GM23338 (cell line): Measurements from ENCODE around the gene MFGE8. TPM values are rescaled to one million over a fixed set of nuclear protein-coding genes. Genes with fewer than 3 reads are reported as not detected.

Experiments used
- ATAC-seq: fragments of 200-7000 bp; cut with Tn5 transposase; 3 replicates; pipeline ENCODE4 v1.9.1; 2020
- DNase-seq: peaks from one replicate; pipeline ENCODE4 v3.0.0-alpha.2; 2015; ENCODE audit warnings: low spot score
- H2AFZ ChIP-seq: fragments of 200-600 bp; sonication (generic); 2 replicates; pipeline ENCODE4 v1.8.0; 2016; ENCODE audit warnings: antibody characterized with exemption, mild to moderate bottlenecking, moderate library complexity
- H3F3A ChIP-seq: fragments of 200-600 bp; sonication (generic); replicated peaks from 2 replicates; pipeline ENCODE4 v1.8.0; 2017; ENCODE audit warnings: antibody characterized with exemption, mixed run types, low read depth
- H3K27ac ChIP-seq: fragments of 200-600 bp; sonication (generic); 2 replicates; pipeline ENCODE4 v1.6.1; 2016; ENCODE audit warnings: low read depth
- H3K27me3 ChIP-seq: fragments of 200-600 bp; sonication (generic); 2 replicates; pipeline ENCODE4 v1.8.0; 2016; ENCODE audit warnings: mild to moderate bottlenecking, mixed run types, moderate library complexity; ENCODE audit not compliant: insufficient read depth
- H3K36me3 ChIP-seq: fragments of 200-600 bp; sonication (generic); 2 replicates; pipeline ENCODE4 v1.8.0; 2016; ENCODE audit warnings: mild to moderate bottlenecking; ENCODE audit not compliant: insufficient read depth
- H3K4me1 ChIP-seq: fragments of 200-600 bp; sonication (generic); 2 replicates; pipeline ENCODE4 v1.8.0; 2016; ENCODE audit warnings: mild to moderate bottlenecking, moderate library complexity; ENCODE audit not compliant: insufficient read depth
- H3K4me2 ChIP-seq: fragments of 200-600 bp; sonication (generic); 2 replicates; pipeline ENCODE4 v1.7.1; 2017; ENCODE audit warnings: mixed run types
- H3K4me3 ChIP-seq: fragments of 200-600 bp; sonication (generic); 2 replicates; pipeline ENCODE4 v1.6.1; 2016; ENCODE audit warnings: mixed run types
- H3K79me2 ChIP-seq: fragments of 200-600 bp; sonication (generic); replicated peaks from 2 replicates; pipeline ENCODE4 v1.8.0; 2017; ENCODE audit warnings: mild to moderate bottlenecking; ENCODE audit not compliant: insufficient read depth
- H3K9me2 ChIP-seq: fragments of 200-600 bp; sonication (generic); 2 replicates; pipeline ENCODE4 v1.8.0; 2017; ENCODE audit not compliant: insufficient read depth
- H4K20me1 ChIP-seq: fragments of 200-600 bp; sonication (generic); replicated peaks from 2 replicates; pipeline ENCODE4 v1.8.0; 2017; ENCODE audit warnings: mild to moderate bottlenecking; ENCODE audit not compliant: insufficient read depth
- H3K27ac Mint-ChIP-seq: 2 replicates; pipeline ENCODE4 v1.8.0; 2020; ENCODE audit warnings: inconsistent platforms, mild to moderate bottlenecking, moderate library complexity, mixed read lengths
- H3K27me3 Mint-ChIP-seq: 3 replicates; pipeline ENCODE4 v1.8.0; 2022; ENCODE audit warnings: low read depth, mild to moderate bottlenecking, moderate library complexity, mixed read lengths, inconsistent platforms; ENCODE audit not compliant: insufficient read depth, poor library complexity
- H3K36me3 Mint-ChIP-seq: 3 replicates; pipeline ENCODE4 v1.8.0; 2021; ENCODE audit warnings: low read depth, mild to moderate bottlenecking, inconsistent platforms, moderate library complexity, mixed read lengths
- H3K4me1 Mint-ChIP-seq: 3 replicates; pipeline ENCODE4 v1.8.0; 2020; ENCODE audit warnings: mild to moderate bottlenecking, inconsistent platforms, mixed read lengths
- H3K4me3 Mint-ChIP-seq: 3 replicates; pipeline ENCODE4 v1.8.0; 2021; ENCODE audit warnings: moderate library complexity, mild to moderate bottlenecking, inconsistent platforms, mixed read lengths
- H3K9me3 Mint-ChIP-seq: 3 replicates; pipeline ENCODE4 v1.8.0; 2020; ENCODE audit warnings: moderate library complexity, mild to moderate bottlenecking, inconsistent platforms, mixed read lengths
- CTCF ChIP-seq, 2 experiments: fragments of 200-600 bp in 1 of 2; sonication (generic) in 1 of 2; conservative IDR thresholded peaks; 2 replicates each; pipeline versions ENCODE4 v1.5.1 to v1.6.1; 2016 to 2017; ENCODE audit warnings: antibody characterized with exemption in 2 of 2, low read depth in 2 of 2, mild to moderate bottlenecking in 2 of 2, moderate library complexity in 1 of 2
- ETS1 ChIP-seq: IDR thresholded peaks from 2 replicates; pipeline ENCODE4 v1.6.1; 2016; ENCODE audit warnings: antibody characterized with exemption
- EZH2 ChIP-seq: fragments of 200-600 bp; sonication (generic); IDR thresholded peaks from one replicate; pipeline ENCODE4 v1.8.0; 2017; ENCODE audit warnings: antibody characterized with exemption, mild to moderate bottlenecking, low read depth; ENCODE audit not compliant: unreplicated experiment
- EZH2phosphoT487 ChIP-seq: fragments of 200-600 bp; sonication (generic); IDR thresholded peaks from one replicate; pipeline ENCODE4 v1.8.1; 2018; ENCODE audit warnings: antibody characterized with exemption; ENCODE audit not compliant: unreplicated experiment
- NANOG ChIP-seq: IDR thresholded peaks from 2 replicates; pipeline ENCODE4 v1.6.1; 2016; ENCODE audit warnings: antibody characterized with exemption, borderline replicate concordance
- POLR2AphosphoS5 ChIP-seq: IDR thresholded peaks from 2 replicates; pipeline ENCODE4 v1.6.1; 2016; ENCODE audit warnings: antibody characterized with exemption, low read depth
- REST ChIP-seq: IDR thresholded peaks from one replicate; pipeline ENCODE4 v1.6.1; 2018; ENCODE audit warnings: antibody characterized with exemption; ENCODE audit not compliant: unreplicated experiment
- STAT1 ChIP-seq: IDR thresholded peaks from one replicate; pipeline ENCODE4 v1.6.1; 2016; ENCODE audit warnings: antibody characterized with exemption; ENCODE audit not compliant: unreplicated experiment
- ZNF462 ChIP-seq: fragments of 250-450 bp; sonication (Bioruptor Pico); IDR thresholded peaks from 2 replicates; pipeline ENCODE4 v1.5.0; 2020; ENCODE audit warnings: mild to moderate bottlenecking, moderate library complexity
- polyA plus RNA-seq: library from polyadenylated mRNA; unstranded; fragments of >200 nt; fragmentation: Nextera tagmentation; extraction: Ambion mirVana; gene quantifications from 2 replicates; pipeline ENCODE4 v1.2.1, GENCODE V29; 2016
- total RNA-seq: library from RNA; depleted of rRNA; stranded (reverse); fragments of >200 nt; shearing (Covaris generic); gene quantifications from 2 replicates; pipeline ENCODE4 v1.2.3, GENCODE V29; 2014

The MFGE8 gene
- total and polyA plus RNA-seq, 2 experiments from 2014 or later = 279 to 671 TPM

- H3K9me2 ChIP-seq = no peaks in the 10 kb centered on the region
- peak overlapping the region; percentile 91 for H3K4me3 Mint-ChIP-seq
- no peak for DNase-seq
- peak overlapping the region; percentile 99 for H3K4me3 ChIP-seq
- peaks cover 38% of the 10 kb centered on the region for H3K36me3 Mint-ChIP-seq
- no peak for ATAC-seq
- peaks cover 31% of the 10 kb centered on the region for H4K20me1 ChIP-seq
- H3K27me3 ChIP-seq = no peaks in the 10 kb centered on the region
- H3K27me3 Mint-ChIP-seq = peaks cover 14% of the 10 kb centered on the region
- peaks cover 32% of the 10 kb centered on the region for H3K4me1 Mint-ChIP-seq
- H3K9me3 Mint-ChIP-seq = no peaks in the 10 kb centered on the region
- H3K27ac ChIP-seq = peak overlapping the region; percentile 81
- H3K79me2 ChIP-seq = peaks cover 42% of the 10 kb centered on the region
- peaks cover 34% of the 10 kb centered on the region for H3K4me1 ChIP-seq
- no peak for TF ChIP-seq CTCF (conservative IDR thresholded peaks at IDR 0.05; ENCODE audit: low read depth in 2 of 2)
- H3K27ac Mint-ChIP-seq = peak overlapping the region; percentile 96; the same call in 1 of the 2 replicates
- peak overlapping the region; percentile 99 for H3K4me2 ChIP-seq
- H3K36me3 ChIP-seq = peaks cover 32% of the 10 kb centered on the region
- H2AFZ ChIP-seq = no peak overlapping the region
- 0 out of 2 replicates have a peak, but pooled peaks cover 3% of the 10 kb centered on the region for H3F3A ChIP-seq
Measured at GRCh38 chr15:88913850-88914169, 631 bp upstream of the MFGE8 start.

GRCh38 chr15:88912500-88912921, 668 bp downstream of the MFGE8 start:
- H3K4me1 Mint-ChIP-seq = peaks cover 44% of the 10 kb centered on the region
- peaks cover 14% of the 10 kb centered on the region for H3K27me3 Mint-ChIP-seq
- peak overlapping the region; percentile 99 for H3K4me3 ChIP-seq
- H3K79me2 ChIP-seq = peaks cover 49% of the 10 kb centered on the region
- no peaks in the 10 kb centered on the region for H3K9me3 Mint-ChIP-seq
- peaks cover 31% of the 10 kb centered on the region for H4K20me1 ChIP-seq
- H3K9me2 ChIP-seq = no peaks in the 10 kb centered on the region
- H3K36me3 Mint-ChIP-seq = peaks cover 51% of the 10 kb centered on the region
- peak overlapping the region; percentile 84 for H3K27ac ChIP-seq
- peaks cover 32% of the 10 kb centered on the region for H3K36me3 ChIP-seq
- 0 out of 2 replicates have a peak, but pooled peaks cover 3% of the 10 kb centered on the region for H3F3A ChIP-seq
- H3K4me3 Mint-ChIP-seq = peak overlapping the region; percentile 91
- ATAC-seq = peak; percentile 6
- H3K4me2 ChIP-seq = peak overlapping the region; percentile 99
- peaks cover 34% of the 10 kb centered on the region for H3K4me1 ChIP-seq
- peak overlapping the region; percentile 89 for H3K27ac Mint-ChIP-seq
- DNase-seq = peak; percentile 24
- H2AFZ ChIP-seq = 0 out of 2 replicates have a peak overlapping the region, but pooled peaks have one; percentile 28
- H3K27me3 ChIP-seq = no peaks in the 10 kb centered on the region
- TF ChIP-seq STAT1 (no peak), EZH2 (no peak), EZH2phosphoT487 (no peak), ZNF462 (CRISPR knock-in tag) (no peak), NANOG (no peak), ETS1 (no peak), REST (no peak), POLR2AphosphoS5 (no peak)
